GM23248 (cell line): ENCODE data around the gene STIM2. TPM values are rescaled to one million over a fixed set of nuclear protein-coding genes. Genes with fewer than 3 reads are reported as not detected.

Experiments used
- DNase-seq: peaks from one replicate; pipeline ENCODE4 v3.0.0-alpha.2; 2015
- H2AFZ ChIP-seq: fragments of 200-600 bp; sonication (generic); 2 replicates; pipeline ENCODE4 v1.6.1; 2016; ENCODE audit warnings: antibody characterized with exemption
- H3F3A ChIP-seq: fragments of 200-600 bp; sonication (generic); 2 replicates; pipeline ENCODE4 v1.6.1; 2016; ENCODE audit warnings: mild to moderate bottlenecking, antibody characterized with exemption, mixed run types; ENCODE audit not compliant: insufficient read depth
- H3K27ac ChIP-seq: fragments of 200-600 bp; sonication (generic); 2 replicates; pipeline ENCODE4 v1.5.1; 2016; ENCODE audit warnings: mild to moderate bottlenecking
- H3K27me3 ChIP-seq: fragments of 200-600 bp; sonication (generic); replicated peaks from 2 replicates; pipeline ENCODE4 v1.6.1; 2016; ENCODE audit warnings: mild to moderate bottlenecking; ENCODE audit not compliant: insufficient read depth
- H3K36me3 ChIP-seq: fragments of 200-600 bp; sonication (generic); 2 replicates; pipeline ENCODE4 v1.6.1; 2016; ENCODE audit warnings: low read depth, mild to moderate bottlenecking
- H3K4me1 ChIP-seq: fragments of 200-600 bp; sonication (generic); 2 replicates; pipeline ENCODE4 v1.6.1; 2016; ENCODE audit warnings: mild to moderate bottlenecking; ENCODE audit not compliant: insufficient read depth
- H3K4me2 ChIP-seq: fragments of 200-600 bp; sonication (generic); one replicate; pipeline ENCODE4 v1.6.1; 2016; ENCODE audit warnings: mild to moderate bottlenecking; ENCODE audit not compliant: unreplicated experiment
- H3K4me3 ChIP-seq: fragments of 200-600 bp; sonication (generic); 2 replicates; pipeline ENCODE4 v1.5.1; 2016; ENCODE audit warnings: mild to moderate bottlenecking
- H3K79me2 ChIP-seq: fragments of 200-600 bp; sonication (generic); 2 replicates; pipeline ENCODE4 v1.6.1; 2016; ENCODE audit warnings: mild to moderate bottlenecking; ENCODE audit not compliant: insufficient read depth
- H3K9ac ChIP-seq: fragments of 200-600 bp; sonication (generic); 2 replicates; pipeline ENCODE4 v1.6.1; 2016; ENCODE audit warnings: mild to moderate bottlenecking
- H3K9me2 ChIP-seq: fragments of 200-600 bp; sonication (generic); 2 replicates; pipeline ENCODE4 v1.6.1; 2016; ENCODE audit warnings: mixed run types, mild to moderate bottlenecking, moderate library complexity; ENCODE audit not compliant: insufficient read depth
- H3K9me3 ChIP-seq: fragments of 200-600 bp; sonication (generic); one replicate; pipeline ENCODE4 v1.6.1; 2017; ENCODE audit warnings: low read depth
- H4K20me1 ChIP-seq: fragments of 200-600 bp; sonication (generic); 2 replicates; pipeline ENCODE4 v1.6.0; 2016; ENCODE audit not compliant: insufficient read depth
- EZH2 ChIP-seq: fragments of 200-600 bp; sonication (generic); IDR thresholded peaks from 2 replicates; pipeline ENCODE4 v1.6.1; 2018; ENCODE audit warnings: antibody characterized with exemption, mild to moderate bottlenecking; ENCODE audit not compliant: insufficient read depth, poor library complexity, severe bottlenecking
- EZH2phosphoT487 ChIP-seq: fragments of 200-600 bp; sonication (generic); IDR thresholded peaks from 2 replicates; pipeline ENCODE4 v1.6.1; 2018; ENCODE audit warnings: antibody characterized with exemption, moderate library complexity, mild to moderate bottlenecking, low read depth; ENCODE audit not compliant: insufficient read depth
- WGBS, 2 experiments: methylation state at CpG; one replicate each; pipeline ENCODE4 v1.1.6; 2015 to 2017; ENCODE audit warnings: low lambda C conversion rate in 2 of 2, low coverage in 1 of 2; ENCODE audit errors: missing lambda C conversion rate in 2 of 2; 5-methylcytosine and 5-hydroxymethylcytosine counted together
- in situ Hi-C: fragments of 300-500 bp; cut with MboI; formaldehyde crosslinking; loops from 2 replicates; pipeline ENCODE4 v1.15.0; 2020
- polyA plus RNA-seq: library from polyadenylated mRNA; unstranded; fragments of >200 nt; fragmentation: Nextera tagmentation; extraction: Ambion mirVana; gene quantifications from 2 replicates; pipeline ENCODE4 v1.2.1, GENCODE V29; 2016
- total RNA-seq: library from RNA; depleted of rRNA; stranded (reverse); fragments of >200 nt; shearing (Covaris generic); gene quantifications from 2 replicates; pipeline ENCODE4 v1.2.3, GENCODE V29; 2014

Gene STIM2
- total and polyA plus RNA-seq, 2 experiments from 2014 or later: 10.8 to 13.8 TPM

DNA sequence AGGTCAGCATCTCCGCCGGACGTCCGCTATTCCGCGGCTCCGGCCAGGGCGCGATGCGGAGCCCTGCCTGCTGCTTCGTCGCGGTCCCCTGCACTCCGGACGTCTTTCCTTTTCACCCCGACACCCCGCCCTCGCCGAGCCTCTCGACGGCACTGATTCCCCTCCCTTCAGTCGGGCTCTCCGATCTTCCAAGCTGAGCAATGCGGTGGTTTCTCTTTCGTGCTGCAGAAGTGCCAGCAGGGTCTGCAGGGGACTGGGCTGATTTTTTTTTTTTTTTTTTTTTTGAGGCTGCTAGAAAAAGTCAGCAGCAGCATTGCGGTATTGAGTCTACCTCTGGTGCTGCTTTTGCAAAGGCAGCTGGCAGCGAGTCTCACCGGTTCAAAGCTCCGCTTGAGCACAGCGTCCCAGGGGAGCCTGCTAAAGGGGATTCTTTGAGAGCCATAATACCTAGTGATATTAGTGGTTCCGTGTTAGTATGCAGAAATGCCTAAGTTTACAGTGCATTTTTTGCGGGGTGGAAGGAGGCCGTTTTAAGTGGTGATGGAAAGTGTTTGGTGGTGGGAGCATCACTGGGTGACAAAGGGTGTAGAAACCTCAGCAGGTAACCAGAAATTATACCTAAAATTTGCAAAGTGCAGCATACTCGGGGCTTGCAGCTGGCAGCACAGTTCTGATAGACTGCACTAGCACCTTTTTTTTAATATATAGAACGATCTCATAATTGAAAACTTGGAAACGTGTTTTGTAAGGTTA lies 969 bp downstream of the STIM2 start:
- Histone ChIP-seq H3K4me2 (peak overlapping the region; percentile 98), H3K4me1 (peaks cover 28% of the 10 kb centered on the region), H3K27ac (peak overlapping the region; percentile 65), H3K36me3 (no peaks in the 10 kb centered on the region), H3F3A (peaks cover 20% of the 10 kb centered on the region), H2AFZ (peak overlapping the region; percentile 90), H3K9me2 (no peaks in the 10 kb centered on the region), H3K4me3 (peak overlapping the region; percentile 89), H3K9ac (peak overlapping the region; percentile 75), H3K27me3 (no peaks in the 10 kb centered on the region), H3K9me3 (no peaks in the 10 kb centered on the region), H3K79me2 (peaks cover 50% of the 10 kb centered on the region), H4K20me1 (0 out of 2 replicates have a peak, but pooled peaks cover 6% of the 10 kb centered on the region)
- in situ Hi-C loops: loop anchor here (10.0 kb wide), 1 partner anchor 143 kb away; no protein-coding TSS in a partner anchor
- TF ChIP-seq EZH2 (no peak), EZH2phosphoT487 (no peak)
- WGBS, 2 experiments: 1 to 2% methylated on average over 28 to 30 of the region's 36 CpGs
- DNase-seq: peak; percentile 82

DNA sequence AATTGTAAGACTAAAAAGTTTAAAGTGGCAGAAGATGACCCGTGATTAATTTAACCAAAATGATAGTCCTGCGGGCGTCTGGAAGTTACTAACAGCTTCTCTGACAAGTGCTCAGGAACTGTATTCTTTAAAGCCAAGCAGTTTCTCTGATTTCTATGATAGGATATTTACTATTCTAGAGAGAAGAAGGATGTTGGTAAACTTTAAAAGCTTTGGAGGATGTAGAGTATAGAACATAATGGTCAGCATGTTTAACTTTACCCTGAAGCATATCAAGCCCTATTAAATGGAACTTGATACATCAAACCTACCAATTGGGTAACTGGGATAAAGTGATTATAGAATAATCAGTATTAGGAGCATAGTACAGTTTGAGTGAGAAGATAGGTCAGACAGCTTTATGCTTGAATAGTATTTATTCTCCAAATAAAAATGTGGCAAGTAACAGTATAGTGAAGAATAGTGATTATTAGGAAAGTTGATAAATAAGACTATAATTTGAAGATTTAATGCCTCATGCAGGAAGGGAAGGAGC lies 1.8 kb downstream of the STIM2 start:
- Histone ChIP-seq H3K9ac (peak overlapping the region; percentile 75), H3K4me3 (peak overlapping the region; percentile 89), H3K4me2 (peak overlapping the region; percentile 98), H3K9me3 (no peaks in the 10 kb centered on the region), H3K9me2 (no peaks in the 10 kb centered on the region), H2AFZ (peak overlapping the region; percentile 90), H3K27me3 (no peaks in the 10 kb centered on the region), H3K27ac (no peak overlapping the region), H3K36me3 (no peaks in the 10 kb centered on the region), H3K4me1 (peaks cover 28% of the 10 kb centered on the region), H3K79me2 (peaks cover 58% of the 10 kb centered on the region), H3F3A (peaks cover 15% of the 10 kb centered on the region; the same call in 1 of the 2 replicates), H4K20me1 (0 out of 2 replicates have a peak, but pooled peaks cover 6% of the 10 kb centered on the region)
- in situ Hi-C loops: loop anchor here (10.0 kb wide), 1 partner anchor 142 kb away; no protein-coding TSS in a partner anchor
- peak; percentile 24 for DNase-seq
- TF ChIP-seq EZH2phosphoT487 (no peak), EZH2 (no peak)
- WGBS, 2 experiments: 16 to 18% methylated on average over 3 of the region's 3 CpGs

DNA sequence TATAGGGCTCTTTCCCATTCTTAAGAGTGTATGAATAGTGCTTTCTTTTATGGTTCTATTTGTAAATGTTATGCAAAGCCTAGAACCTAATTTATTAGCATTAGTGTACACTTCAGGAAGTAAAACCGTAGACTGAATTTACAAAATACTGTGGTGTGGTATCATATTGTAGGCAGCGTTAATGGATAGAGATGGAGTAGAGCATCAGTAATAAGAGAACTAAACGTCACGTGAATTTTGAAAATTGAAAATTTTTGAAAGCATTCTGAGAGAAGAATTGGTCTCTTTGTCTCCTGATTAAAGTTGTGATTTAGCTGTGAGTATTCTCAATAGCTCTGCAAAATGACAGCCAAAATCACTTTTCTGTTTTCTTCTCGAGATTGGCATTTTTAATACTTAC lies 2.9 kb downstream of the STIM2 start:
- Histone ChIP-seq H3K9ac (no peak overlapping the region), H3K4me2 (peak overlapping the region; percentile 98), H3K27me3 (no peaks in the 10 kb centered on the region), H3K4me3 (no peak overlapping the region), H3K9me2 (no peaks in the 10 kb centered on the region), H3K79me2 (peaks cover 69% of the 10 kb centered on the region), H2AFZ (no peak overlapping the region), H4K20me1 (0 out of 2 replicates have a peak, but pooled peaks cover 6% of the 10 kb centered on the region), H3K27ac (no peak overlapping the region), H3F3A (peaks cover 8% of the 10 kb centered on the region; the same call in 1 of the 2 replicates), H3K36me3 (no peaks in the 10 kb centered on the region), H3K9me3 (no peaks in the 10 kb centered on the region), H3K4me1 (peaks cover 21% of the 10 kb centered on the region)
- 92 to 95% methylated on average over 5 of the region's 5 CpGs for WGBS, 2 experiments
- DNase-seq: no peak
- in situ Hi-C loops: loop anchor here (10.0 kb wide), 1 partner anchor 141 kb away; no protein-coding TSS in a partner anchor
- no peak for TF ChIP-seq EZH2
- no peak for TF ChIP-seq EZH2phosphoT487

DNA sequence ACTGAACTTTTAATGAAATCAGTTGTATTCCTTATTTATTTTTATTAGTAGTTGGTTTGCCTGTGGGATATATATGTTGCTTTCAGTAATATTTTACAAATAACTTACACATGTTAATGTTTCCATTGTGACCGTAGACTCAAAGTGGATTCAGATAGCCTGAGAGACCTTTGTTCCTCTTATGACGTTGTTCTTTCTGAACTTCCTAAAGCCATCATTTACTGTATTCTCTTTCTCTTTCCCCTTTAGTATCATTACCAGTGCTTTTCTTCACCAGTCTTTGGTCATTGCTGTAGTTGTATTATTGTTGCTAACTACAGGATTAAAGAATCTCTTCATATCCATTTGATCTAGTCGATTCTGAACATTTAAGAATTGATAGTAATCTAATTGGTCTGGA lies 4.3 kb downstream of the STIM2 start:
- Histone ChIP-seq H3K27me3 (no peaks in the 10 kb centered on the region), H3K27ac (no peak overlapping the region), H3K79me2 (peaks cover 83% of the 10 kb centered on the region), H3K4me1 (peaks cover 12% of the 10 kb centered on the region), H3K9ac (no peak overlapping the region), H3K9me3 (no peaks in the 10 kb centered on the region), H3F3A (peaks cover 6% of the 10 kb centered on the region; the same call in 1 of the 2 replicates), H3K4me3 (no peak overlapping the region), H3K36me3 (no peaks in the 10 kb centered on the region), H3K4me2 (no peak overlapping the region), H3K9me2 (no peaks in the 10 kb centered on the region), H4K20me1 (0 out of 2 replicates have a peak, but pooled peaks cover 6% of the 10 kb centered on the region), H2AFZ (no peak overlapping the region)
- TF ChIP-seq EZH2phosphoT487: no peak
- no peak for TF ChIP-seq EZH2
- no peak for DNase-seq
- in situ Hi-C loops: loop anchor here (10.0 kb wide), 1 partner anchor 140 kb away; no protein-coding TSS in a partner anchor
- 94 to 97% methylated on average over 3 of the region's 3 CpGs for WGBS, 2 experiments
